GM23248 (cell line): ENCODE results near the gene ABCA2.

ENCODE experiments used
- EZH2 ChIP-seq: fragments of 200-600 bp; sonication (generic); IDR thresholded peaks from 2 replicates; pipeline ENCODE4 v1.6.1; 2018; ENCODE audit warnings: antibody characterized with exemption, mild to moderate bottlenecking; ENCODE audit not compliant: insufficient read depth, poor library complexity, severe bottlenecking
- EZH2phosphoT487 ChIP-seq: fragments of 200-600 bp; sonication (generic); IDR thresholded peaks from 2 replicates; pipeline ENCODE4 v1.6.1; 2018; ENCODE audit warnings: antibody characterized with exemption, moderate library complexity, mild to moderate bottlenecking, low read depth; ENCODE audit not compliant: insufficient read depth

GRCh38 chr9:136978865-136979544 lies 49.0 kb downstream of the ABCA2 start:
- TF ChIP-seq EZH2 (no peak), EZH2phosphoT487 (no peak)
